Measurements from ENCODE around the gene TNP2. TPM values are rescaled to one million over a fixed set of nuclear protein-coding genes. Genes with fewer than 3 reads are reported as not detected.

TNP2 gene
- total RNA-seq, 1 donor from 2014 or later: not detected

DNA sequence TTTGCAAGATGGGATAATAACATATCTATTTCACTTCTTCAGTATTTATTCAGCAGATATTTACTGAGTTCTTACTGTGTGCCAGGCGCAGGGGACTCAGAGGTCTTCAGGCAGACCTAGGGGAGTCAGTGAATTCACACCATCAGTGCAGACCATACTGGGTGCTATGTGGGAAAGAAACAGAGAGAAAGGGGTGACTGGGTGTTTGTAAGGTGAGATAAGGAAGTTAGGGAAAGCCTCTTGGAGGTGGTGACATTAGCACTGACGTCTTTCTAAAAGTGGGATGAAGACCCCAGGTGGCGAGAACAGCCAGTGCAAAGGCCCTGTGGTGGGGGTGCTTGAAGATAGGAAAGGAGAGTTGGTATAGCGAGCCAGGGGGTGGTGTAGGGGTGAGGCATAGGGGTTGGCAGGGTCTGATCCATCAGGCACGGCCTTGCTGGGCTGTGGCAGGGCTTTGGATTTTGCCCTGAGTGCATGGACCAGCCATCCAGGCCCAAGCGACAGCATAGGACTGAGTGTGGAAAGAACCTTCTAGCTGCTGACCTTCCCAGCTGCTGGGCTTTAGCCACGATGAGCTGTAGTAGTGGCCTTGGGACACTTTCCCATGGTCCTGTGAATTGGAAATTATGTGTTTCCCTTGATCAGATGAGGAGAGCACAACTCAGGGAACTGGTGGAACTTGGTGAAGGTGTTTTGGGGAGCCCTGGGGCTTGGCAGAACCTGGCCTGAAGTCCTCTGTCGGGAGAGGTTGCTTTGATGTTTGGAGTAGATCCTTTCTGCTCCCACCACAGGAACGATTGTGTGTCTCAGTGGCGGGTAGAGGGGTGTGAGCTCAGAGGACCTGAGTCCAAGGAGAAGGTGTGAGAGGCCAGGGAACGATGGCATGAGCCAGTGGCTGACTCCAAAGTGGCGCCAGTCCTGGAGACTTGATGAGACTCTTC, 9.2 kb downstream of the TNP2 start:
- intact Hi-C loops (cut with micrococcal nuclease): loop anchor here (5.0 kb wide), 1 partner anchor 288 kb away; no protein-coding TSS in a partner anchor
- DNase-seq: no peak
- ATAC-seq: no peak

DNA sequence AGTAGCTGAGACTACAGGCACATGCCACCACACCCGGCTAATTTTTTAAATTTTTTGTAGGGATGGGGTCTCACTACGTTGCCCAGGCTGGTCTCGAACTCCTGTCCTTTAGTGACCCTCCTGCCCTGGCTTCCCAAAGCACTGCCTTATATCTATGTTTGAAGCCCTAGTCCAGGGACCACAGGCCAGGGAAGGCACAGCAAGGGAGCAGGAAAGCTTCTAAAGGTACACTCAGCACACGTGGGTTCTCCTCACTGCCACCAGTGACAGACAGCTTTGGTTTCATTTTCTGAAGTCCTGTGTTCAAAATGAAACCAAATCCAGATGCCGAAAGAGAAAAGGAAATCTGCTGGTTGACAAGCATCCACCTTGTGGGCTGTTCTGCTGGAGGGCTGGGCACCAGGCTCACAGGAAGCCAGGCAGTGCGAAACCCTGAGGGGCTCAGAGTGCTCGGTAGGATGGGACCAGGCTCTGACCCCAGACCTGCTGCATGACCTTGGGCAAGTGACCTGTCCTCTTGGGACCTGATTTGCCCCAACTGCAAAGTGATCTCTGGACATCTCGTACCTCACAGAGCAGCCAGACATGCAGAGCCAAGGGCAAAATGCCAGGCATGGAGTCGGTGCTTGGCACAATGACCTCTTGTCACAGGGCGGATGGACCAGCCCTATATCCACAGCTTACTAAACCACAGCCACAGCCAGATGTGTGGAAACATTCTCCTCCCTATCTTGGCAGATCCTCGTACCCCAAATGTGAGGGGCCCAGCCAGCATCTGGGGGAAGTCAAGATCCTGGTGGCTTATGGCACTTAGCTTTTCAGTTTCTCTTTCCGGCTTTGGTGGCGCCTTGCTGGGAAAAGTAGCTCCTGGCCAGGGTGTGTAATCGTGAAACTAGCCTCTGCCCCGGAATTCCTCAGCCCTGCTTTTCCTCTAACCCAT, 10.3 kb downstream of the TNP2 start:
- peak; percentile 81 for DNase-seq
- peak; percentile 21 for ATAC-seq
- intact Hi-C loops (cut with micrococcal nuclease): loop anchor here (5.0 kb wide), 1 partner anchor 287 kb away; no protein-coding TSS in a partner anchor

DNA sequence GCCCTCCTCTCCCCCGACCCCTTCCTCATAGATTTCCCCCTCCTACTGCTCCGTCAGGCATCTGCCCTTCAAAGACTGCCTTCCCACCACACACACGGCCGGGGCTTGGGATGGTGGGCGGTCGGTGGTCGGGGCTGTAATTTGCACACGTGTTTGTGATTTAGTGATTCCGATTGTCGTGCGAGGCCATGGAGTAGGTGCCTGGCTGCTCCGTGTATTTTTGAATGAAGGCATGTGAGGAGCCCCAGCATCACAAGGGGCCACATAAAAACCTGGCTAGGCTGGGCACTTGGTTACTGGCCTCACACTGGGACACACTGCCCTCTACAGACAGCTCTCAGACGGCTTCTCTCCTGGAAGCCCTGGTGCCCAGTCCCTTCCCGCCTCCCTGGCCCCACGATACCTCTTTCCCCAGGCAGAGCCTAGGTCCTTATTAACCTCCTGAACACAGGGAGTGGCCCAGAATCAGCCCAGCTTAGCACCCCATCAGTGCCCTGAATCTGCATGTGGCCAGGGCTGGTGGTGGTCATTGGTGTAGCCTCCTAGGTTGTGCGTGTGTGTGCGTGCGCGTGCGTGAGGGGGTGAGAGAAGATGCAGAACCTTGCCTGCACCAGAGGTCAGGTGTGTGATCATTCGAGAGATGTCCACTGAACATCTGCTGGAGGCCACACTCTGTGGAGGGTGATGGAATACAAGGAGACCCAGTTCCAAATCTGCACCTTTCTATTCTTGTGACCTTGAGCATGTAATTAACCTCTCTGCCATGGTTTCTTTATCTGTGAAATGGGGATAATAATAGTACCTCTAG, 11.8 kb downstream of the TNP2 start:
- peak; percentile 74 for DNase-seq
- intact Hi-C loops (cut with micrococcal nuclease): loop anchor here (5.0 kb wide), 1 partner anchor 285 kb away; no protein-coding TSS in a partner anchor
- peak; percentile 74 for ATAC-seq

DNA sequence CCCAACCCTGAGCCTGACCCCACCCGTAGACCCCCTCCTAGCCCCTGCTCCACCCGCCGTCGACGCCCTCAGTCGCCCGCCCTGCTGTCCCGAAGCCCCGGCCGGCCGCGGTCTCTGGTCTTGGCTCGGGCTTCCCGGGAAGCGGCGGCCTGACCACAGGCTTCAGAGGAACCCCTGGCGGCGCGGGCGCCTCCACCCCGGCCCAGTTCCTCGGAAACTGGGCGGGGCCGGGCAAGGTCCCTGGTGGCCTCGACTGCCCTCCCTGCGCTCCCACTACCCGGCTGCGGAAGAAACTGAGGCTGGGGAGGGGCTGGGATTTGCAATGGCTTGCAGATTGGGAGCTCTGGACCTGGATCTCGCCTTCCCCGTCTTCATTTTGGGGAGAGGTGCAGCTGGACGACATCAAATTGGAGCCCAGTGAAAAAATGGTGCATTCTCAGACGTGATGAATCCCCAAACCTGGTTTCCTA, 12.4 kb downstream of the TNP2 start:
- DNase-seq: peak; percentile 86
- intact Hi-C loops (cut with micrococcal nuclease): loop anchor here (5.0 kb wide), 1 partner anchor 284 kb away; no protein-coding TSS in a partner anchor

DNA sequence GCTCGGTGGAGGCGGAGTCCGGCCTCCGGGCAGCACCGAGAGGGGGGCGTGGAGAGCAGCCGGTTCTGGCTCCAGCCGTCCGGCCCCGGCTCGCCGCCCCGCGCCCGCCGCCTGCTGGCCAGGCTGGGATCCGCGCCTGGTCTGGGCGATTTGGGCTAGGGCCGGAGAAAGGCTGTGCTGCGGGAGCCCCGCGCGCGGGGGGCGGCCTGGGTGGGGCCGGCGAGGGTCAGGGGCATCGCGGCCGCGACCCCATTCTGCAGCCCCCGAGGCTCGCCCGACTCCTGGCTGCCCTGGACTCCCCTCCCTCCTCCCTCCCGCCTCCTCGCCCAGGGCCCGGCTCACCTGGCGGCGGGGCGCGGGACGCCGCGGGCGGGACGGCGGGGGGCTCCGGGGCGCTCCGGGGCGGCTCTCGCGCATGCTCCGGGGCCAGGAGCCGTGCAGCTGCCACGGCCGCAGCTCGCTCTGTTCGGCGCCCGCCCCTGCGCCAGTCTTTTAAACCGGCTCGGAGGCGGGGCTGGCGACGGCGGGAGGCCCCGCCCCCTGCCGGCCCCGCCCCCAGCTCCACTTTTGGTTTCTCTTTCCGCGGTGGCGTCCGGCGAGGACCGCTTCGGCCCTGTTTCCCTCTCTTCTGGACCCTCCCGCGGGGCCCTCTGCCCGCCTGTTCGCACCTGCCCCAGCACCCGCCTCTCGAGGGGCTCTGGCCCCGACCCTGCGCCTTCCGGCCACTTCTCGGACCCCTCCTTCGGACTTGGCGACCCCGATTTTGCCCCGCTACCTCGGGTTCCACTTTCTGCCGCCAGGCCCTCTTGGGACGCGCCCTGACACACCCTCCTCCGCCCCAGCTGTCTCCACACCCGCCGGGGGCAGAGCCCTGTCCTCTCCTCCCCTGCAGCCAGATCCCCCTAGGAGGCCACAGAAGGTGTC, 13.1 kb downstream of the TNP2 start, which contains the start of gene SOCS1:
Gene SOCS1 (minus strand): TSS at position 468 of the 924 bp plus-strand sequence. CDS start 726 bp downstream, outside the sequence.
- intact Hi-C loops (cut with micrococcal nuclease): loop anchor here (5.0 kb wide), 1 partner anchor 284 kb away; no protein-coding TSS in a partner anchor
- ATAC-seq: peak; percentile 80

More for the DNA sequence above, 12.4 kb downstream of the TNP2 start:
- peak; percentile 60 for ATAC-seq

DNA sequence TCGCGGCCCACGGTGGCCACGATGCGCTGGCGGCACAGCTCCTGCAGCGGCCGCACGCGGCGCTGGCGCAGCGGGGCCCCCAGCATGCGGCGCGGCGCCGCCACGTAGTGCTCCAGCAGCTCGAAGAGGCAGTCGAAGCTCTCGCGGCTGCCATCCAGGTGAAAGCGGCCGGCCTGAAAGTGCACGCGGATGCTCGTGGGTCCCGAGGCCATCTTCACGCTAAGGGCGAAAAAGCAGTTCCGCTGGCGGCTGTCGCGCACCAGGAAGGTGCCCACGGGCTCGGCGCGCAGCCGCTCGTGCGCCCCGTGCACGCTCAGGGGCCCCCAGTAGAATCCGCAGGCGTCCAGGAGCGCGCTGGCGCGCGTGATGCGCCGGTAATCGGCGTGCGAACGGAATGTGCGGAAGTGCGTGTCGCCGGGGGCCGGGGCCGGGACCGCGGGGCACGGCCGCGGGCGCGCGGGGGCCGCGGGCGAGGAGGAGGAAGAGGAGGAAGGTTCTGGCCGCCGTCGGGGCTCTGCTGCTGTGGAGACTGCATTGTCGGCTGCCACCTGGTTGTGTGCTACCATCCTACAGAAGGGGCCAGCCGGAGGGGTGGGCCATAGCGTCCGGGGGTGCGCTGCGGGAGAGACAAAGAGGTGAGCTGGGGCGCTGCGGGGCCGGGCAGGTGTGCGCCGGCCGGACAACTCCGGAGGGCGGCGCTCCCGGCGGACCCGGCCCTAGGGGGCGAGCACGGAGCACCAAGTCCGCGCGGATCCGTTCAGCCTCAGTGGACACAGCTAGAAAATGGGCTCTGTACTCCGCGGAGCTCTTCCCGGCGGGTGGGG, 14.0 kb downstream of the TNP2 start:
- ATAC-seq (no peak), DNase-seq (peak; percentile 65)
- intact Hi-C loops (cut with micrococcal nuclease): loop anchor here (5.0 kb wide), 1 partner anchor 283 kb away; no protein-coding TSS in a partner anchor

More for the DNA sequence above, 13.1 kb downstream of the TNP2 start, which contains the start of gene SOCS1:
- DNase-seq: peak; percentile 92

DNA sequence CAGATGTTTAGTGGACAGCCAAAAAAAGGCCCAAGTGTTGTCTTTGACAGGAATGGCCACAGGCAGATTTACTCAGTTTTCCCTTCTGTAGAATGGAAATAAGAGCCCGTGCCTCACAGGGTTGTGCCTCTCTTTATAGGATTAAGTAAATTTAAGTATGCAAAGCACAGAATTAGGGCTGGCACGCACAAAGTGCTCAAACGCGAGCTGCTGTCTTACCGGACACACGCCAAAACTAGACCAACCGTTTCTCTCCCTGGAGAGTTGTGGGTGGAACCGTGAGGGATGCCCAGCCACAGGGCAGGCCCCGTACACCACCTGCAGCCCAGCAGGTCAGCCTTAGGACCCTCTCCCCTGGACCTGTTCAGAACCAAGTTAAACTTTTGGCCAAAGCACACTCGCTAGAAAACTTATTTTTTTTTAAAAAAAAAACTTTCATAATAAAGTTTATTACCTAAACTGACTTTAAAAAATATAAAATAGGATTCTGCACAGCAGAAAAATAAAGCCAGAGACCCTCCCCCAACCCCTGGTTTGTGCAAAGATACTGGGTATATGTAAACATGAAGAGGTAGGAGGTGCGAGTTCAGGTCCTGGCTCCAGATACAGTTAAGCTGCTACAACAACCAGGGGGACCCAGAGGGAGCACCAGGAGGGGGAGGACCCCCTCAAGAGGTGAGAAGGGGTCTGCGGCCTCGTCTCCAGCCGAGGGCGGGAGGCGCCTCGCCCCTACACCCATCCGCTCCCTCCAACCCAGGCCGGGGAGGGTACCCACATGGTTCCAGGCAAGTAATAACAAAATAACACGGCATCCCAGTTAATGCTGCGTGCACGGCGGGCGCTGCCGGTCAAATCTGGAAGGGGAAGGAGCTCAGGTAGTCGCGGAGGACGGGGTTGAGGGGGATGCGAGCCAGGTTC, 14.9 kb downstream of the TNP2 start:
- ATAC-seq (no peak), DNase-seq (no peak)
- intact Hi-C loops (cut with micrococcal nuclease): no loop called here

DNA sequence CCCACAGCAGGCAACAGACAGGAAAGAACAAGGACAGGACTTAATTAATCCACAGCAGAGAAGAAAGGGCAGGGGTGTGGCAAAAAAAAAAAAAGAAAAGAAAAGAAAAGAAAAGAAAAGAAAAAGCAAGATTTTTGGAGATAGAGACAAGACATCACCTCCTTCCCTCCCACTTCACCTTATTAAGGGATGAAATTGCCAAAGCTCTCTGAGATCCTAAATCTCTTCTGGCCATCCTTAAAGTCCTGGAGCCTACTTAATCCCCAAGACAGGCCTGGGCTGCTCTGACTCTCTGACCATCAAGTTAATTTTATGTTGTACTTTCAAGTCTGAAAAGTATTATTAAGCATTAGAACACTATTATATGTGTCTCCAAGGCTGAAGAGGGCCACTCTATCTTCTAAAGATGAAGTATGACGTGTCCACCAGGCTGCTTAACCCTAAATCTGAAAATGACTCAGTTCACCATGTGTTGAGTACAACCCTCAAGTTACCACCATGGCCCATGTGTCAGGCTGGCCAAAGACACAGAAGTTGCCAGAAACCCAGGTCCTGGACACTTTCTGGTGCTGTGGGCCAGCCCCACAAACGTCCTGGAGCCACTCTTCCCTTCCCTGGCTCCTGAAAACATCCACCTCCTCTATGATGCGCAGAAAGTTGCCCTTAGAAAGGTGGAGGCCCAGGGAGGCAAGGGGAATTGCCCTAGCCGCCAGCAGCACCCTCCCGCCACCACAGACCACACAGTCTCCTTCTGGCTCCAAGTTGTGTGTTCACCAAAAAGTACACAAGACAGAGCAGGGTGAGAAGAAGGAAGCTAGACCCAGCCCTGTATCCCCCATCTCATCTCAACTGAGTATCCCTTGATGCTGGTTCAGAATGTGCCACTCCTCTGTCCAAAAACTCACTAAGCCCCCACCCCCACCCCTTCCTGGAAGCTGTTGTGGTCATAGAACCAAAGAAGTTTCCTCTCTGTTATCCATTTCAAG, 15.8 kb downstream of the TNP2 start:
- ATAC-seq: no peak
- no peak for DNase-seq
- intact Hi-C loops (cut with micrococcal nuclease): no loop called here

DNA sequence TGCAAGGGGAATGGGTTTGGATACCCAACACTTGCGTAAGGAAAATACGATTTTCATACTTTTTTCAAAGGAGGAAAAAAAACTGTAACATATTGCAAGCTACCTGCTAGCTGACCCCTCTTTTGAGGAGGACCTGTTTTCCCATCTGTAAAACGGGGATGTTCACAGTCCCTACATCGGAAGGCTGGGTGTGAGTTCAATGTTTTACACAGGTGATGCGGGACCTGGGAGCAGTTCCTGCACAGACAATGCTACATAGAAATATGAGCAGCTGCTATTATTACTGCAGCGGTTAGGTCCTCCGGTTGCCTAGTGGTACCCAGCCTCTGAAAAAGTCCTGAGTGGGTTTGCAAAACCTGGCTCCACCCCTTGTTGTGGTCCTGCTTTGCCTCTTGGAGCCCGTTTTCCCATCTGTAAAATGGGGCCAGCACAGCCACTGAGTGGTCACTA, 16.6 kb downstream of the TNP2 start:
- DNase-seq: no peak
- intact Hi-C loops (cut with micrococcal nuclease): no loop called here
- no peak for ATAC-seq

DNA sequence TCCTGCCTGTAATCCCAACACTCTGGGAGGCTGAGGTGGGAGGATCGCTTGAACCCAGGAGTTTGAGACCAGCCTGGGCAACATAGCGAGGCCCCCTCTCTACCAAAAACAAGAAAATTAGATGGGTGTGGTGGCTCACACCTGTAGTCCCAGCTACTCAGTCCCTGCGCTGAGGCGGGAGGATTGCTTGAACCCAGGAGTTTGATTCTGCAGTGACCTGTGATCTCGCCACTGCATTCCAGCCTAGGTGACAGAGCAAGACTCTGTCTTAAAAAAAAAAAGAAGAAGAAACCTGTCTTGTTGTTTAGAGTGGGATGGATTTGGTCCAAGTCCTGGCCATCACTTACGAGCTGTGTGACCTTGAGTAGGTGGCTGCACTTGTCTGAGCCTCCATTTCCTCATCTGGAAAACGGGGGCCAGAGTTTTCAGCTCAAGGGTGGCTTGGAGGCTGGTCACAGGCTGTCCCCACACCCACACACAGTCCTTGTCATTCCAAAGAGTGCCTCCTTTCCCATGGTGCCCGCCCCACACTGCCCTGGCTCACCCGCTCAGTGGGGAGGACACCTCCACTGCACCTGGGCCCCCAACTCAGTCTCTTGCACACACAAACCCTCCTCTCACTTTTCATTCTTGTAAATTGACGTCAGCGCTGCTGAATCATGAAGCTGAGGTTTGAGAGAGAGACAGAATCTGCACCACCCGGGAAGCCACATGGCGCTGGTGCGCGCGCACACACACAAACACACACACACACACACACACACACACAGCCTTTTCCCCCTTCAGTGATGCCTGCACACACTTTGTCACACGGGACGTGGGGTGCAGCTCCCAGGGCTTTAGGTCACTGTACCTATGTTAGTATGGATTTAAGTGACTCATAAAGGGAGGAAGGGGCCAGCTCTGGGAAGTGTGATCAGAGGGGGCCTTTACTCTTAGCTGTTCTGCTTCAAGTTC, 17.3 kb downstream of the TNP2 start:
- intact Hi-C loops (cut with micrococcal nuclease): no loop called here
- ATAC-seq (no peak), DNase-seq (no peak)

DNA sequence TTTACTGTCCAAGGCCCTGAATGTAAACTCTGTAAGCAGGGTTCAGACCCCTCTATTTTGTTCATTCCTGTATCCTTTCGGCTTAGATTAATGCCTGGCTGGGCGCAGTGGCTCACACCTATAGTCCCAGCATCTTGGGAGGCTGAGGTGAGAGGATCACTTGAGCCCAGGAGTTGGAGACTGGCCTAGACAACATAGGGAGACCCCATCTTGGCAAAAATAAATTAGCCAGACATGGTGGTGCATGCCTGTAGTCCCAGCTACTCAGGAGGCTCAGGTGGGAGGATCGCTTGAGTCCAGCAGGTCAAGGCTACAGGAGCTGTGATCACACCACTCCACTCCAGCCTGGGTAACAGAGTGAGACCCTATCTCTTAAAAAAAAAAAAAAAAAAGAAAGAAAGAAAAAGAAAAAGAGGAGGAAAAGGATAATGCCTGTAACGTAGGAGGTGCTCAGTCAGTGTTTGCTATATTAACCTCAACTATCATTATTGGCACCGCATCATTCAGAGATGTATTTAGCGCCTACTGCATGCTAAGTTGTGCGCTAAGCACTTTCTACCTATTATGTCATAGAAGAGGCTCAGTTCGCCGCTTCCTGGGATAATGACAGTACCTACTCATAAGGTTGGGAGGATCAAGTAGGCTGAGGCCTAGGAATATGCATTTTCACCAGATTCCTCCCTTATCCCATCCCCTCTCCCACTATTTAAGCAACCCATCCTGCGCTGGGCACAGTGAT, 18.2 kb downstream of the TNP2 start:
- ATAC-seq (no peak), DNase-seq (no peak)
- intact Hi-C loops (cut with micrococcal nuclease): no loop called here

DNA sequence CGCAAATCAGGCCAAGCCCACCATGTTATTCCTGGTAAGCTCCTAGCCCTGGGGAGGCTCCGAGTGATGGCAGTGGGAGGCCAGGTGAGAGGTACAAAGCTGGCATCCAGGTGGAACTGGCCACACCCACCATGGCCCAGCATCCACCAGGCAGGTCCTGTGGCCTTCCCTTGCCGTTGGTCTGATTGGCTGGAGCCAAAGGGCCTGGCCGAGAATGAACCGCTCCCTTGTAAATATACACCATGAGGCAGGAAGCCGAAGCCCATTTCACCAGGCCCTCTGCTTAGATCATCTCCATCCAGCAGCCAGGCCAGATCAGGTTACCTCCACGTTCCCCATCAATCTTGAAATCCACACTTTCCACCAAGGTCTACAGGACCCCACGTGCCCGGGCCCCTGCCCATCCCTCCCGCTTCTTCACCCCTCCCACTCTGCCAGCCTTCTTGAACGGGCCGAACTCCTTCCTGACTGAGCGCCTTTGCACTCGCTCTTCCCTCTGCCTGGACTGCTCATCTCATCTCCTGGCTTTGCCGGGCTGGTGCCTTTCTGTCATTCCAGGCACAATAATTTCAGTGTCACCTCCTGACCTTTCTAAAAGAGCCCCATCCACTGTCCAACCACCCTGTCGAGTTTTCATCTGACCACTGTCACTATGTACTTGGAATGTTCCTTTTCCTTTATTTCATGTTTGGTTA, 18.9 kb downstream of the TNP2 start:
- ATAC-seq: no peak
- intact Hi-C loops (cut with micrococcal nuclease): no loop called here
- DNase-seq: no peak

Data from left ventricle myocardium superior (tissue), 1 donor.